SK-N-MC (cell line): ENCODE measurements around the gene ATP1B1.

Experiments
- EZH2 ChIP-seq: fragments of 200-600 bp; sonication (generic); IDR thresholded peaks from one replicate; pipeline ENCODE4 v1.6.1; 2017; ENCODE audit warnings: antibody characterized with exemption
- FOXP2 ChIP-seq: optimal IDR thresholded peaks from 2 replicates; pipeline ENCODE3; 2011; ENCODE audit warnings: mild to moderate bottlenecking, moderate library complexity; ENCODE audit not compliant: insufficient read depth; ENCODE audit errors: extremely low read length, control extremely low read depth
- POLR2AphosphoS5 ChIP-seq: IDR thresholded peaks from 2 replicates; pipeline ENCODE4 v1.6.1; 2012; ENCODE audit warnings: mild to moderate bottlenecking, low read depth, low read length, borderline replicate concordance

GRCh38 chr1:169091480-169091941 is 15.0 kb upstream of the ATP1B1 start:
- TF ChIP-seq EZH2 (no peak), POLR2AphosphoS5 (no peak), FOXP2 (no peak)
